Measurements from ENCODE around the gene PALD1. TPM values are rescaled to one million over a fixed set of nuclear protein-coding genes. Genes with fewer than 3 reads are reported as not detected.

The PALD1 gene
- polyA plus RNA-seq, 1 of the 3 experiments (the other 2 are of a cell fraction): 0.16 TPM

DNA sequence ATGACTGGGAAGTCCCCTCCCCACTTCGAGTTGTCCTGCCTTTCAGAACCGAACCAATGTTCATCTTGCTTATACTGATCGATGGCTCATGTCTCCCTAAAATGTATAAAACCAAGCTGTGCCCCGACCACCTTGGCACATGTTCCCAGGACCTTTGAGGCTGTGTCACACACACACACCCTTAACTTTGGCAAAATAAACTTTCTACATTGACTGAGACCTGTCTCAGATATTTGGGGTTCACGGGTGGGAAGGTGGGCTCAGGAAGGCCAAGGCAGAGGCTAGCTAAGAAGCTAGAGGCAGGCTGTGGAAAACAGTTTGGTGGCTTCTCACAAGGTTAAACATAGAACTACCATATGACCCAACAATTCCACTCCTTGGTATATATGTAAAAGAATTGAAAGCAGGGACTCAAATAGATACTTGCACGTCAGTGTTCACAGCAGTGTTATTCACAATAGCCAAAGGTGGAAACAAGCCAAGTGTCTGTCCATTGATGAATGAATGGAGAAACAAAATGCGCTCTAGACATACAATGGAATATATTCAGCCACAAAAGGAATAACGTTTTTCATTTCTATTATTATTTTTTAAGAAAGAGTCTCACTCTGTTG lies 108.6 kb downstream of the PALD1 start:
- H3K36me3 ChIP-seq (replicated peaks in 1 of 2; ENCODE audit: control insufficient read depth in 1 of 2, insufficient read depth in 2 of 2, low read length in 1 of 2): no peaks in the 10 kb centered on the region
- no peaks in the 10 kb centered on the region for H3F3A ChIP-seq (replicated peaks; ENCODE audit: insufficient read depth)
- no peak overlapping the region for H3K4me3 ChIP-seq (ENCODE audit: low read depth in 2 of 2, low read length in 1 of 2)
- WGBS (ENCODE audit: low lambda C conversion rate): 56% methylated on average over 8 of the region's 8 CpGs
- H4K20me1 ChIP-seq (ENCODE audit: insufficient read depth): no peaks in the 10 kb centered on the region
- no peaks in the 10 kb centered on the region for H3K9me2 ChIP-seq
- TF ChIP-seq YY1 (IDR thresholded peaks at IDR 0.05; ENCODE audit: low read depth) (no peak), MEF2A (IDR thresholded peaks at IDR 0.05; ENCODE audit: borderline replicate concordance, low read depth) (no peak), EZH2phosphoT487 (IDR thresholded peaks at IDR 0.05; ENCODE audit: borderline replicate concordance, low read depth) (no peak), TEAD4 (IDR thresholded peaks at IDR 0.05; ENCODE audit: borderline replicate concordance, insufficient read depth) (no peak)
- peaks cover 22% of the 10 kb centered on the region; the same call in 1 of the 2 replicates for H3K27me3 ChIP-seq (ENCODE audit: insufficient read depth)
- H3K4me2 ChIP-seq: no peak overlapping the region
- no peak overlapping the region for H2AFZ ChIP-seq (ENCODE audit: low read depth)
- H3K4me1 ChIP-seq (ENCODE audit: control insufficient read depth in 1 of 2, insufficient read depth in 2 of 2, low read depth in 1 of 2, low read length in 1 of 2): peaks cover 0 to 42% of the 10 kb centered on the region in 2 experiments; a peak in 3 of 4 replicates
- no peak overlapping the region for H3K9ac ChIP-seq
- ChIA-PET CTCF (interaction anchor here (0.9 kb wide), 1 partner anchor 68 kb away, joined by 3 read pairs; no protein-coding TSS in a partner anchor), POLR2A (no interaction called here)
- no peaks in the 10 kb centered on the region for H3K9me3 ChIP-seq
- no peak overlapping the region for H3K27ac ChIP-seq (ENCODE audit: low read depth in 2 of 2, low read length in 1 of 2)
- no peak for DNase-seq
- H3K79me2 ChIP-seq (ENCODE audit: insufficient read depth): no peaks in the 10 kb centered on the region

DNA sequence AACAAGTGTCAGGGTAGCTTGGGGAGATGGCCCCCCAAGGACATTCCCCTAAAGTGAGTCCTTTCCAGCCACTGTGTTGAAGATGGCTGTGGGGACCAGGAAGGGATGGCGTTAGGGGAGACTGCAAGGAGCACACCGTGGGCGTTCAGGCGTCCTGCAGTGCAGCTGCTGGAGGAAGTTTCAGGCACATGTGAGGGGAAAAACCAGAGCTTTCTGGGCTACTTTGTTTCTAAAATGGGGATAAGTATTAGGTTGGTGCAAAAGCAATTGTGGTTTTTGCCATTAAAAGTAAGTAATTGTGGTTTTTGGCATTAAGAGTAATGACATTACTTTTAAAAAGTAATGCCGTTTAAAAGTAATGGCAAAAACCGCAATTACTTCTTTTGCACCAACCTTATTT lies 109.7 kb downstream of the PALD1 start:
- POLR2A ChIA-PET: interaction anchor here (0.8 kb wide), 1 partner anchor 9 kb away, joined by 4 read pairs; no protein-coding TSS in a partner anchor
- Histone ChIP-seq H3K4me3 (ENCODE audit: low read depth in 2 of 2, low read length in 1 of 2) (no peak overlapping the region), H3F3A (replicated peaks; ENCODE audit: insufficient read depth) (no peaks in the 10 kb centered on the region), H2AFZ (ENCODE audit: low read depth) (no peak overlapping the region), H3K79me2 (ENCODE audit: insufficient read depth) (no peaks in the 10 kb centered on the region), H3K9ac (no peak overlapping the region), H3K4me2 (no peak overlapping the region), H3K9me3 (no peaks in the 10 kb centered on the region), H3K9me2 (no peaks in the 10 kb centered on the region), H3K27me3 (ENCODE audit: insufficient read depth) (peaks cover 22% of the 10 kb centered on the region), H3K36me3 (replicated peaks in 1 of 2; ENCODE audit: control insufficient read depth in 1 of 2, insufficient read depth in 2 of 2, low read length in 1 of 2) (no peaks in the 10 kb centered on the region), H3K4me1 (ENCODE audit: control insufficient read depth in 1 of 2, insufficient read depth in 2 of 2, low read depth in 1 of 2, low read length in 1 of 2) (peaks cover 0 to 39% of the 10 kb centered on the region in 2 experiments; a peak in 3 of 4 replicates), H4K20me1 (ENCODE audit: insufficient read depth) (no peaks in the 10 kb centered on the region), H3K27ac (ENCODE audit: low read depth in 2 of 2, low read length in 1 of 2) (no peak overlapping the region)
- CTCF ChIA-PET: no interaction called here
- 68% methylated on average over 6 of the region's 6 CpGs for WGBS (ENCODE audit: low lambda C conversion rate)
- no peak for DNase-seq
- TF ChIP-seq FOXJ3 (CRISPR knock-in tag; IDR thresholded peaks at IDR 0.05) (no peak), EZH2phosphoT487 (IDR thresholded peaks at IDR 0.05; ENCODE audit: borderline replicate concordance, low read depth) (no peak), ELF1 (IDR thresholded peaks at IDR 0.05) (no peak), SMC3 (IDR thresholded peaks at IDR 0.05; ENCODE audit: low read depth, low read length) (no peak), FOSL2 (IDR thresholded peaks at IDR 0.05; ENCODE audit: borderline replicate concordance, low read depth) (no peak), SIN3A (IDR thresholded peaks at IDR 0.05; ENCODE audit: borderline replicate concordance, low read depth, low read length) (no peak), MXI1 (IDR thresholded peaks at IDR 0.05; ENCODE audit: low read depth, low read length) (no peak)
- TF ChIP-seq, protein P1, sequence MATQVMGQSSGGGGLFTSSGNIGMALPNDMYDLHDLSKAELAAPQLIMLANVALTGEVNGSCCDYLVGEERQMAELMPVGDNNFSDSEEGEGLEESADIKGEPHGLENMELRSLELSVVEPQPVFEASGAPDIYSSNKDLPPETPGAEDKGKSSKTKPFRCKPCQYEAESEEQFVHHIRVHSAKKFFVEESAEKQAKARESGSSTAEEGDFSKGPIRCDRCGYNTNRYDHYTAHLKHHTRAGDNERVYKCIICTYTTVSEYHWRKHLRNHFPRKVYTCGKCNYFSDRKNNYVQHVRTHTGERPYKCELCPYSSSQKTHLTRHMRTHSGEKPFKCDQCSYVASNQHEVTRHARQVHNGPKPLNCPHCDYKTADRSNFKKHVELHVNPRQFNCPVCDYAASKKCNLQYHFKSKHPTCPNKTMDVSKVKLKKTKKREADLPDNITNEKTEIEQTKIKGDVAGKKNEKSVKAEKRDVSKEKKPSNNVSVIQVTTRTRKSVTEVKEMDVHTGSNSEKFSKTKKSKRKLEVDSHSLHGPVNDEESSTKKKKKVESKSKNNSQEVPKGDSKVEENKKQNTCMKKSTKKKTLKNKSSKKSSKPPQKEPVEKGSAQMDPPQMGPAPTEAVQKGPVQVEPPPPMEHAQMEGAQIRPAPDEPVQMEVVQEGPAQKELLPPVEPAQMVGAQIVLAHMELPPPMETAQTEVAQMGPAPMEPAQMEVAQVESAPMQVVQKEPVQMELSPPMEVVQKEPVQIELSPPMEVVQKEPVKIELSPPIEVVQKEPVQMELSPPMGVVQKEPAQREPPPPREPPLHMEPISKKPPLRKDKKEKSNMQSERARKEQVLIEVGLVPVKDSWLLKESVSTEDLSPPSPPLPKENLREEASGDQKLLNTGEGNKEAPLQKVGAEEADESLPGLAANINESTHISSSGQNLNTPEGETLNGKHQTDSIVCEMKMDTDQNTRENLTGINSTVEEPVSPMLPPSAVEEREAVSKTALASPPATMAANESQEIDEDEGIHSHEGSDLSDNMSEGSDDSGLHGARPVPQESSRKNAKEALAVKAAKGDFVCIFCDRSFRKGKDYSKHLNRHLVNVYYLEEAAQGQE (IDR thresholded peaks at IDR 0.05; ENCODE audit: low read depth, low read length): no peak
- TF ChIP-seq, protein P2, sequence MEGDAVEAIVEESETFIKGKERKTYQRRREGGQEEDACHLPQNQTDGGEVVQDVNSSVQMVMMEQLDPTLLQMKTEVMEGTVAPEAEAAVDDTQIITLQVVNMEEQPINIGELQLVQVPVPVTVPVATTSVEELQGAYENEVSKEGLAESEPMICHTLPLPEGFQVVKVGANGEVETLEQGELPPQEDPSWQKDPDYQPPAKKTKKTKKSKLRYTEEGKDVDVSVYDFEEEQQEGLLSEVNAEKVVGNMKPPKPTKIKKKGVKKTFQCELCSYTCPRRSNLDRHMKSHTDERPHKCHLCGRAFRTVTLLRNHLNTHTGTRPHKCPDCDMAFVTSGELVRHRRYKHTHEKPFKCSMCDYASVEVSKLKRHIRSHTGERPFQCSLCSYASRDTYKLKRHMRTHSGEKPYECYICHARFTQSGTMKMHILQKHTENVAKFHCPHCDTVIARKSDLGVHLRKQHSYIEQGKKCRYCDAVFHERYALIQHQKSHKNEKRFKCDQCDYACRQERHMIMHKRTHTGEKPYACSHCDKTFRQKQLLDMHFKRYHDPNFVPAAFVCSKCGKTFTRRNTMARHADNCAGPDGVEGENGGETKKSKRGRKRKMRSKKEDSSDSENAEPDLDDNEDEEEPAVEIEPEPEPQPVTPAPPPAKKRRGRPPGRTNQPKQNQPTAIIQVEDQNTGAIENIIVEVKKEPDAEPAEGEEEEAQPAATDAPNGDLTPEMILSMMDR (IDR thresholded peaks at IDR 0.05): no peak
- TF ChIP-seq, protein P3, sequence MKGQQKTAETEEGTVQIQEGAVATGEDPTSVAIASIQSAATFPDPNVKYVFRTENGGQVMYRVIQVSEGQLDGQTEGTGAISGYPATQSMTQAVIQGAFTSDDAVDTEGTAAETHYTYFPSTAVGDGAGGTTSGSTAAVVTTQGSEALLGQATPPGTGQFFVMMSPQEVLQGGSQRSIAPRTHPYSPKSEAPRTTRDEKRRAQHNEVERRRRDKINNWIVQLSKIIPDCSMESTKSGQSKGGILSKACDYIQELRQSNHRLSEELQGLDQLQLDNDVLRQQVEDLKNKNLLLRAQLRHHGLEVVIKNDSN (IDR thresholded peaks at IDR 0.05; ENCODE audit: borderline replicate concordance, low read depth): no peak
- TF ChIP-seq, protein P4, sequence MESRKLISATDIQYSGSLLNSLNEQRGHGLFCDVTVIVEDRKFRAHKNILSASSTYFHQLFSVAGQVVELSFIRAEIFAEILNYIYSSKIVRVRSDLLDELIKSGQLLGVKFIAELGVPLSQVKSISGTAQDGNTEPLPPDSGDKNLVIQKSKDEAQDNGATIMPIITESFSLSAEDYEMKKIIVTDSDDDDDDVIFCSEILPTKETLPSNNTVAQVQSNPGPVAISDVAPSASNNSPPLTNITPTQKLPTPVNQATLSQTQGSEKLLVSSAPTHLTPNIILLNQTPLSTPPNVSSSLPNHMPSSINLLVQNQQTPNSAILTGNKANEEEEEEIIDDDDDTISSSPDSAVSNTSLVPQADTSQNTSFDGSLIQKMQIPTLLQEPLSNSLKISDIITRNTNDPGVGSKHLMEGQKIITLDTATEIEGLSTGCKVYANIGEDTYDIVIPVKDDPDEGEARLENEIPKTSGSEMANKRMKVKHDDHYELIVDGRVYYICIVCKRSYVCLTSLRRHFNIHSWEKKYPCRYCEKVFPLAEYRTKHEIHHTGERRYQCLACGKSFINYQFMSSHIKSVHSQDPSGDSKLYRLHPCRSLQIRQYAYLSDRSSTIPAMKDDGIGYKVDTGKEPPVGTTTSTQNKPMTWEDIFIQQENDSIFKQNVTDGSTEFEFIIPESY (IDR thresholded peaks at IDR 0.05; ENCODE audit: borderline replicate concordance, low read depth): no peak
- TF ChIP-seq, protein P5, sequence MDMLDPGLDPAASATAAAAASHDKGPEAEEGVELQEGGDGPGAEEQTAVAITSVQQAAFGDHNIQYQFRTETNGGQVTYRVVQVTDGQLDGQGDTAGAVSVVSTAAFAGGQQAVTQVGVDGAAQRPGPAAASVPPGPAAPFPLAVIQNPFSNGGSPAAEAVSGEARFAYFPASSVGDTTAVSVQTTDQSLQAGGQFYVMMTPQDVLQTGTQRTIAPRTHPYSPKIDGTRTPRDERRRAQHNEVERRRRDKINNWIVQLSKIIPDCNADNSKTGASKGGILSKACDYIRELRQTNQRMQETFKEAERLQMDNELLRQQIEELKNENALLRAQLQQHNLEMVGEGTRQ (IDR thresholded peaks at IDR 0.05; ENCODE audit: borderline replicate concordance, low read depth, low read length): no peak

All from SK-N-SH (cell line).